GM12864 (cell line): ENCODE measurements around the gene COX5A.

Source experiments
- DNase-seq: peaks from one replicate; pipeline ENCODE4 v3.0.0-alpha.2; 2011; ENCODE audit warnings: low read depth
- H3K4me3 ChIP-seq: 2 replicates; pipeline ENCODE4 v1.5.1; 2011; ENCODE audit warnings: mild to moderate bottlenecking, low read depth, low read length, control low read depth
- TF ChIP-seq, protein P1 (sequence below): IDR thresholded peaks from 2 replicates; pipeline ENCODE4 v1.5.1; 2011; ENCODE audit warnings: low read depth, mild to moderate bottlenecking, moderate library complexity, low read length, control low read depth, inconsistent platforms; ENCODE audit errors: missing control alignments

COX5A gene

DNA sequence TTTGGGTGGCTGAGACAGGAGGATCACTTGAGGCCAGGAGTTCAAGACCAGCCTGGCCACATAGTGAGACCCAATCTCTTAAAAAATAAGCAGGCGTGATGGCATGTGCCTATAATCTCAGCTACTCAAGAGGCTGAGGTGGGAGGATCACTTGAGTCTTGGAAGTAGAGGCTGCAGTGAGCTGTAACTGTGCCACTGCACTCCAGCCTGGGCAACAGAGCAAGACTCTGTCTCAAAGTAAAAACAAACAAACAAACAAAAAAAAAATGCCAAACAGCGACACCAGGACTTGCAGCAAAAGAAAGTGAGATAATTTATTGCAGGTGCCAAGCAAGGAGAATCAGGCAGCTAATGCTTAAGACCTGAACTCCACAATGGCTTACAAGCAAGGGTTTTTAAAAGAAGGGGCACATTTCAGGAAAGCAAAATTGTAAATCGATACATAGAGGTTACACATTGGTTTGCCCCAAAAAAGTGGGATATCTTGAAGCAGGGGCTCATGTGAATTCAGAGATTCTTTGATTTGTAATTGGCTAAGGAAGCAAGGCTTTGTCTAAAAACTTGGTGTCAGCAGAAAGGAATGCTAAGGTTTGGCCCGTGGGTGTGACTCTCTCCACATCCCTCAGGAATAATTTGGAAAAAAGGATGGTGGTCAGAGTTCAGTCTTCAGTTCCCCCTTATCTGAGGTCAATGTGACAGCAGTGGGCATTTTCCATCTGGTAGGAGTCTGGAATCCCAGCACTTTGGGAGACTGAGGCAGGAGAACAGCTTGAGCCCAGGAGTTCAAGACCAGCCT lies 53.2 kb downstream of the COX5A start:
- no peak for DNase-seq
- TF ChIP-seq, protein P1, sequence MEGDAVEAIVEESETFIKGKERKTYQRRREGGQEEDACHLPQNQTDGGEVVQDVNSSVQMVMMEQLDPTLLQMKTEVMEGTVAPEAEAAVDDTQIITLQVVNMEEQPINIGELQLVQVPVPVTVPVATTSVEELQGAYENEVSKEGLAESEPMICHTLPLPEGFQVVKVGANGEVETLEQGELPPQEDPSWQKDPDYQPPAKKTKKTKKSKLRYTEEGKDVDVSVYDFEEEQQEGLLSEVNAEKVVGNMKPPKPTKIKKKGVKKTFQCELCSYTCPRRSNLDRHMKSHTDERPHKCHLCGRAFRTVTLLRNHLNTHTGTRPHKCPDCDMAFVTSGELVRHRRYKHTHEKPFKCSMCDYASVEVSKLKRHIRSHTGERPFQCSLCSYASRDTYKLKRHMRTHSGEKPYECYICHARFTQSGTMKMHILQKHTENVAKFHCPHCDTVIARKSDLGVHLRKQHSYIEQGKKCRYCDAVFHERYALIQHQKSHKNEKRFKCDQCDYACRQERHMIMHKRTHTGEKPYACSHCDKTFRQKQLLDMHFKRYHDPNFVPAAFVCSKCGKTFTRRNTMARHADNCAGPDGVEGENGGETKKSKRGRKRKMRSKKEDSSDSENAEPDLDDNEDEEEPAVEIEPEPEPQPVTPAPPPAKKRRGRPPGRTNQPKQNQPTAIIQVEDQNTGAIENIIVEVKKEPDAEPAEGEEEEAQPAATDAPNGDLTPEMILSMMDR: no peak
- H3K4me3 ChIP-seq: no peak overlapping the region

- H3K4me3 ChIP-seq: no peak overlapping the region
- TF ChIP-seq, protein P1: no peak
- DNase-seq: no peak
These were observed 55.3 kb downstream of the COX5A start for GRCh38 chr15:74882528-74882927.

- TF ChIP-seq, protein P1: no peak
- no peak for DNase-seq
- no peak overlapping the region for H3K4me3 ChIP-seq
These were observed 59.6 kb downstream of the COX5A start for GRCh38 chr15:74878273-74878672.

- TF ChIP-seq, protein P1: no peak
- H3K4me3 ChIP-seq: peak overlapping the region; percentile 93
- DNase-seq: no peak
These were observed 64.0 kb downstream of the COX5A start for GRCh38 chr15:74873756-74874424.

DNA sequence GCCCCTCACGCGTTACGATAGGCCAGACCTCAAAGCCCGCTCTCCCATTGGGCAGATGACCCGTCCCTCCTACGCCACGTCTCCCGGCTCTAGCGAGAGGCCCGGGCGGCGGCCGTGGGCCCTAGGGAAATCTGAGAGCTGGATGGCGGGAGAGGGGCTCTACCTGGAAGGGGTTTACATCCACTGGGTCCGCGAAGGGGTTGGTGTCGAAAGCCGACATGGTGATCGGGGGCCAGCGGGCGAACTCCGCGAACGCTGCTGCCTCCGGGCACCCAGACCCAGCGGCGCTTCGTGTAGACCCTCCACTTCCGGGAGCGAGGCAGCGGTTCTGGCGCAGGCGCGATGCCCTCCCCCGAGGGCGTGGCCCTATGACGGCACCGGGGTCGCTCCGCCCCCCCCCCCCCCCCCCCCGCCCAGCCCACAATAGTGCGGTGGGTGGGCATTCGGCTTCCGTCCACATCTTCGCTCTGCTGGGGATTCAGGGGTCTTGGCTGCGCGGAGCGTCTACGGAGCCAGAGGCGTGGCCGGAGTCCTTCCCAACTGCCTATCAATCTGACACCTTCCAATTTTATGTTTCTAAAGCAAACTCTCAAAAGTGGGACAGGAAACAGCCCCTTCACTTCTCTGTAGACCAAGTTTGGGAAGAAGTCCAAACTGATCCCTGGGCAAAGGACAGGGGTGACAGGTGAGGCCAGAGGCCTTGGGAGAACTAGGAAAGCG lies 64.7 kb downstream of the COX5A start, which contains the start of gene SCAMP2:
SCAMP2 (minus strand) TSS at position 330 of the 720 bp plus-strand sequence; CDS start at position 220, 110 bp downstream.
- peak; percentile 88 for DNase-seq
- H3K4me3 ChIP-seq: peak within 1 kb of the TSS; percentile 93
- TF ChIP-seq, protein P1: no peak

- DNase-seq: no peak
- H3K4me3 ChIP-seq: peak overlapping the region; percentile 93
- TF ChIP-seq, protein P1: no peak
These were observed 65.2 kb downstream of the COX5A start for GRCh38 chr15:74872702-74873035.
